HG02610 (cell line): ENCODE measurements around the gene ZNF236.
"Not testable (repeated sequence)": the region's sequence is repeated elsewhere in the genome, so short reads cannot be mapped to it uniquely, and the experiment has no call there.

ENCODE experiments used
- ATAC-seq: cut with Tn5 transposase; IDR thresholded peaks from one replicate; pipeline ENCODE4 v1.9.1; 2021; ENCODE audit warnings: mild to moderate bottlenecking, moderate library complexity; ENCODE audit not compliant: unreplicated experiment

ZNF236 gene

GRCh38 chr18:76822506-76823160 is at the start of gene ZNF236:
Gene ZNF236 (plus strand): TSS chr18:76822557. CDS start chr18:76822608, 51 bp downstream.
- ATAC-seq: peak; percentile 44

GRCh38 chr18:76772665-76773064 is 49.7 kb upstream of the ZNF236 start:
- no peak for ATAC-seq

- ATAC-seq: not testable (repeated sequence)
Observed at GRCh38 chr18:76777036-76777435, 45.3 kb upstream of the ZNF236 start.

- no peak for ATAC-seq
Observed at GRCh38 chr18:76783786-76784484, 38.4 kb upstream of the ZNF236 start.

- no peak for ATAC-seq
Observed at GRCh38 chr18:76785872-76786271, 36.5 kb upstream of the ZNF236 start.

GRCh38 chr18:76788571-76789317 is 33.6 kb upstream of the ZNF236 start:
- no peak for ATAC-seq

- no peak for ATAC-seq
Observed at GRCh38 chr18:76791106-76791505, 31.3 kb upstream of the ZNF236 start.

- no peak for ATAC-seq
Observed at GRCh38 chr18:76791642-76792041, 30.7 kb upstream of the ZNF236 start.

GRCh38 chr18:76794326-76794725 is 28.0 kb upstream of the ZNF236 start:
- no peak for ATAC-seq

- peak; percentile 96 for ATAC-seq
Observed at GRCh38 chr18:76801567-76802505, 20.5 kb upstream of the ZNF236 start.

GRCh38 chr18:76803413-76803812 is 18.9 kb upstream of the ZNF236 start:
- no peak for ATAC-seq

- ATAC-seq: peak; percentile 54
Observed at GRCh38 chr18:76803814-76804213, 18.5 kb upstream of the ZNF236 start.

- no peak for ATAC-seq
Observed at GRCh38 chr18:76805221-76805620, 17.1 kb upstream of the ZNF236 start.

- no peak for ATAC-seq
Observed at GRCh38 chr18:76806301-76806700, 16.1 kb upstream of the ZNF236 start.

GRCh38 chr18:76808561-76808960 is 13.8 kb upstream of the ZNF236 start:
- ATAC-seq: no peak

GRCh38 chr18:76811530-76811929 is 10.8 kb upstream of the ZNF236 start:
- peak; percentile 64 for ATAC-seq

GRCh38 chr18:76814256-76814655 is 8.1 kb upstream of the ZNF236 start:
- no peak for ATAC-seq

GRCh38 chr18:76816127-76816526 is 6.2 kb upstream of the ZNF236 start:
- ATAC-seq: no peak

- no peak for ATAC-seq
Observed at GRCh38 chr18:76817888-76818611, 4.3 kb upstream of the ZNF236 start.
